ENCODE measurements around the gene DNMT3B.

Gene DNMT3B

GRCh38 chr20:32798046-32798981 lies 36.1 kb downstream of the DNMT3B start:
- H4K20me1 ChIP-seq (ENCODE audit: low read depth, low read length) = no peaks in the 10 kb centered on the region
- no peaks in the 10 kb centered on the region for H3K79me2 ChIP-seq (ENCODE audit: insufficient read depth, low read length)
- no peak overlapping the region for H3K27ac ChIP-seq (ENCODE audit: low read depth, low read length)
- H3K9ac ChIP-seq (ENCODE audit: low read length) = no peak overlapping the region
- TF ChIP-seq EZH2phosphoT487 (conservative IDR thresholded peaks at IDR 0.05; ENCODE audit: low read length) (no peak), CTCF (IDR thresholded peaks at IDR 0.05; ENCODE audit: insufficient read depth, low read length, poor library complexity, severe bottlenecking) (no peak)
- no peaks in the 10 kb centered on the region for H3K9me3 ChIP-seq (ENCODE audit: insufficient read depth, low read length)
- H3K4me3 ChIP-seq (ENCODE audit: insufficient read depth, low read length, poor library complexity, severe bottlenecking) = no peak overlapping the region
- H3K9me2 ChIP-seq (replicated peaks; ENCODE audit: insufficient read depth, low read length) = no peaks in the 10 kb centered on the region
- H3F3A ChIP-seq (ENCODE audit: insufficient read depth) = no peaks in the 10 kb centered on the region
- no peak overlapping the region for H2AFZ ChIP-seq (ENCODE audit: low read depth, low read length, severe bottlenecking)
- H3K36me3 ChIP-seq (ENCODE audit: low read length) = no peaks in the 10 kb centered on the region
- H3K27me3 ChIP-seq (ENCODE audit: low read length) = no peaks in the 10 kb centered on the region
- H3K4me2 ChIP-seq (ENCODE audit: low read depth, low read length, poor library complexity, severe bottlenecking) = no peak overlapping the region

GRCh38 chr20:32803092-32803491 lies 40.9 kb downstream of the DNMT3B start:
- H4K20me1 ChIP-seq (ENCODE audit: low read depth, low read length) = no peaks in the 10 kb centered on the region
- H3K36me3 ChIP-seq (ENCODE audit: low read length) = no peaks in the 10 kb centered on the region

GRCh38 chr20:32804022-32804715 lies 42.0 kb downstream of the DNMT3B start:
- no peak for TF ChIP-seq CTCF (IDR thresholded peaks at IDR 0.05; ENCODE audit: insufficient read depth, low read length, poor library complexity, severe bottlenecking)
- TF ChIP-seq EZH2phosphoT487 (conservative IDR thresholded peaks at IDR 0.05; ENCODE audit: low read length) = no peak
- Histone ChIP-seq H3K4me3 (ENCODE audit: insufficient read depth, low read length, poor library complexity, severe bottlenecking) (no peak overlapping the region), H3K79me2 (ENCODE audit: insufficient read depth, low read length) (no peaks in the 10 kb centered on the region), H3K36me3 (ENCODE audit: low read length) (no peaks in the 10 kb centered on the region), H3K27ac (ENCODE audit: low read depth, low read length) (no peak overlapping the region), H3K27me3 (ENCODE audit: low read length) (no peaks in the 10 kb centered on the region), H2AFZ (ENCODE audit: low read depth, low read length, severe bottlenecking) (no peak overlapping the region), H3K9me3 (ENCODE audit: insufficient read depth, low read length) (no peaks in the 10 kb centered on the region), H3K9me2 (replicated peaks; ENCODE audit: insufficient read depth, low read length) (no peaks in the 10 kb centered on the region), H3K4me2 (ENCODE audit: low read depth, low read length, poor library complexity, severe bottlenecking) (no peak overlapping the region), H4K20me1 (ENCODE audit: low read depth, low read length) (no peaks in the 10 kb centered on the region), H3F3A (ENCODE audit: insufficient read depth) (no peaks in the 10 kb centered on the region), H3K9ac (ENCODE audit: low read length) (no peak overlapping the region)

More at GRCh38 chr20:32803092-32803491, 40.9 kb downstream of the DNMT3B start:
- no peak overlapping the region for H3K4me3 ChIP-seq (ENCODE audit: insufficient read depth, low read length, poor library complexity, severe bottlenecking)
- no peaks in the 10 kb centered on the region for H3K9me3 ChIP-seq (ENCODE audit: insufficient read depth, low read length)
- no peak overlapping the region for H3K9ac ChIP-seq (ENCODE audit: low read length)
- no peaks in the 10 kb centered on the region for H3K9me2 ChIP-seq (replicated peaks; ENCODE audit: insufficient read depth, low read length)
- no peak overlapping the region for H3K27ac ChIP-seq (ENCODE audit: low read depth, low read length)
- H3F3A ChIP-seq (ENCODE audit: insufficient read depth) = no peaks in the 10 kb centered on the region
- no peaks in the 10 kb centered on the region for H3K79me2 ChIP-seq (ENCODE audit: insufficient read depth, low read length)
- no peaks in the 10 kb centered on the region for H3K27me3 ChIP-seq (ENCODE audit: low read length)
- no peak for TF ChIP-seq EZH2phosphoT487 (conservative IDR thresholded peaks at IDR 0.05; ENCODE audit: low read length)
- TF ChIP-seq CTCF (IDR thresholded peaks at IDR 0.05; ENCODE audit: insufficient read depth, low read length, poor library complexity, severe bottlenecking) = no peak
- H2AFZ ChIP-seq (ENCODE audit: low read depth, low read length, severe bottlenecking) = no peak overlapping the region
- no peak overlapping the region for H3K4me2 ChIP-seq (ENCODE audit: low read depth, low read length, poor library complexity, severe bottlenecking)
